Measurements from ENCODE around the gene ARPP21.

ARPP21 gene

GRCh38 chr3:35751207-35751606 lies 111.9 kb downstream of the ARPP21 start:
- Histone ChIP-seq H3K9me3 (no peaks in the 10 kb centered on the region), H3K36me3 (no peaks in the 10 kb centered on the region), H3K27ac (no peak overlapping the region), H3K4me1 (ENCODE audit: control insufficient read depth in 1 of 2, insufficient read depth in 1 of 2, low read depth in 1 of 2, low read length in 1 of 2) (no peaks in the 10 kb centered on the region), H3K4me3 (ENCODE audit: low read depth in 1 of 2, low read length in 1 of 2) (no peak overlapping the region), H3K27me3 (no peaks in the 10 kb centered on the region)
- no peak for TF ChIP-seq CTCF (IDR thresholded peaks at IDR 0.05)

DNA sequence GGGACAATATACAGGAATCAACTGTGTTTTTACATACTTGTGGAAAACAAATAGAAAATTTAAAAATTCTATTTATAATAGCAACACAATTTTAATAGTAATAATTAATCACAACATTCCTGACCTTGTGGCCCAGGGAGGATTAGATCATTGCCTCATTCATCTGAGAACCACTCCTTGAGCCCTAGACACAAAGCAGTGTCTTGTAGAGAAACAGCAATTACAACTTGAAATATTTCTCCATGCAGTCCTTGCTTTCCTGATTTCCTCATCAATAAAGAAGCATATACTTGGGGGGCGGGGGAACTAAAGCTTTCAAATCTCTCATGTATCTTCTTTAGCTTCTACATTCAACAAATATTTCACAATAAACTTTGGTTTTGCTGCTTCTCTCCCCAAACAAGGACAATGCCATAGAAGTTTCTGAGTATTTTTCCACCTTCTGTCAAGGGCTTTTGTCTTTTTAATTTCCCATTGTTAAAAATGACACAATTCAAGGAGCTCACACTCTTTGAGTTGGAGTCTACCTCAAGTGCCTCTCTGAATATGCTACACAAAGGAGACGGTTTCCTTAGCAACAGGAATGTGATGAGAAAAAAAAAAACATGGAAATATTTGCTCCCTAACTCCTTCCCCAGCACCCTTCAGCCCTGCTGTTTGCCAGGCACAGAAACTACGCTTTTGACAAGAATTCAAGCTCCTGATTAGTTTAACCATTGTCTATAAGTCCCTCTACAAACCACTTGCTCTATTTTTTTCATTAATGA lies 118.8 kb downstream of the ARPP21 start:
- Histone ChIP-seq H3K27ac (no peak overlapping the region), H3K4me3 (ENCODE audit: low read depth in 1 of 2, low read length in 1 of 2) (no peak overlapping the region), H3K4me1 (ENCODE audit: control insufficient read depth in 1 of 2, insufficient read depth in 1 of 2, low read depth in 1 of 2, low read length in 1 of 2) (no peaks in the 10 kb centered on the region), H3K9me3 (no peaks in the 10 kb centered on the region), H3K36me3 (no peaks in the 10 kb centered on the region), H3K27me3 (no peaks in the 10 kb centered on the region)
- TF ChIP-seq CTCF (IDR thresholded peaks at IDR 0.05): no peak

- H3K36me3 ChIP-seq: no peaks in the 10 kb centered on the region
- H3K4me3 ChIP-seq (ENCODE audit: low read depth in 1 of 2, low read length in 1 of 2): no peak overlapping the region
- TF ChIP-seq CTCF (IDR thresholded peaks at IDR 0.05): no peak
- no peak overlapping the region for H3K27ac ChIP-seq
- H3K9me3 ChIP-seq: no peaks in the 10 kb centered on the region
- H3K27me3 ChIP-seq: no peaks in the 10 kb centered on the region
- no peaks in the 10 kb centered on the region for H3K4me1 ChIP-seq (ENCODE audit: control insufficient read depth in 1 of 2, insufficient read depth in 1 of 2, low read depth in 1 of 2, low read length in 1 of 2)
These were observed 120.8 kb downstream of the ARPP21 start for GRCh38 chr3:35760146-35760545.

- no peak overlapping the region for H3K4me3 ChIP-seq (ENCODE audit: low read depth in 1 of 2, low read length in 1 of 2)
- no peaks in the 10 kb centered on the region for H3K36me3 ChIP-seq
- no peak for TF ChIP-seq CTCF (IDR thresholded peaks at IDR 0.05)
- H3K4me1 ChIP-seq (ENCODE audit: control insufficient read depth in 1 of 2, insufficient read depth in 1 of 2, low read depth in 1 of 2, low read length in 1 of 2): no peaks in the 10 kb centered on the region
- H3K9me3 ChIP-seq: no peaks in the 10 kb centered on the region
- no peaks in the 10 kb centered on the region for H3K27me3 ChIP-seq
- no peak overlapping the region for H3K27ac ChIP-seq
These were observed 122.0 kb downstream of the ARPP21 start for GRCh38 chr3:35761311-35761710.

- no peaks in the 10 kb centered on the region for H3K9me3 ChIP-seq
- no peaks in the 10 kb centered on the region for H3K36me3 ChIP-seq
- no peak overlapping the region for H3K4me3 ChIP-seq (ENCODE audit: low read depth in 1 of 2, low read length in 1 of 2)
- no peaks in the 10 kb centered on the region for H3K27me3 ChIP-seq
- no peak overlapping the region for H3K27ac ChIP-seq
- no peaks in the 10 kb centered on the region for H3K4me1 ChIP-seq (ENCODE audit: control insufficient read depth in 1 of 2, insufficient read depth in 1 of 2, low read depth in 1 of 2, low read length in 1 of 2)
- no peak for TF ChIP-seq CTCF (IDR thresholded peaks at IDR 0.05)
These were observed 133.2 kb downstream of the ARPP21 start for GRCh38 chr3:35772381-35773015.

Measured in neutrophil (primary cell).